HEK293T (cell line): ENCODE data around the gene SFXN3.

Experiments
- CTCF ChIA-PET: fragments of 350-600 bp; formaldehyde crosslinking; extraction: SDS; loops from one replicate; lab custom pipeline; 2021; ENCODE audit warnings: antibody characterized with exemption, inconsistent platforms; lab: Yijun Ruan, JAX
- POLR2A ChIA-PET: fragments of 350-600 bp; formaldehyde crosslinking; extraction: SDS; loops from one replicate; lab custom pipeline; 2020; ENCODE audit warnings: antibody characterized with exemption, inconsistent platforms; lab: Yijun Ruan, JAX
- DNase-seq: peaks from one replicate; pipeline ENCODE4 v3.0.0; 2012; ENCODE audit warnings: mixed read lengths; ENCODE audit errors: extremely low spot score
- ARNT ChIP-seq: fragments of 450-650 bp; IDR thresholded peaks from 2 replicates; pipeline ENCODE4 v1.6.1; 2017; ENCODE audit warnings: mild to moderate bottlenecking
- BHLHE40 ChIP-seq: fragments of 450-650 bp; IDR thresholded peaks from 2 replicates; pipeline ENCODE4 v1.6.1; 2016; ENCODE audit warnings: mild to moderate bottlenecking, moderate library complexity, borderline replicate concordance
- CTBP1 ChIP-seq: fragments of 450-650 bp; IDR thresholded peaks from 2 replicates; pipeline ENCODE4 v1.6.1; 2016; ENCODE audit warnings: borderline replicate concordance
- ELF4 ChIP-seq: fragments of 450-650 bp; IDR thresholded peaks from 2 replicates; pipeline ENCODE4 v1.6.1; 2017; ENCODE audit warnings: antibody characterized with exemption
- FOXA1 ChIP-seq: fragments of 450-650 bp; IDR thresholded peaks from 2 replicates; pipeline ENCODE4 v1.6.1; 2016; ENCODE audit warnings: mild to moderate bottlenecking
- FOXK2 ChIP-seq: fragments of 450-650 bp; IDR thresholded peaks from 2 replicates; pipeline ENCODE4 v1.6.1; 2016; ENCODE audit warnings: mild to moderate bottlenecking
- FOXM1 ChIP-seq: fragments of 450-650 bp; IDR thresholded peaks from 2 replicates; pipeline ENCODE4 v1.6.1; 2017; ENCODE audit warnings: mild to moderate bottlenecking, borderline replicate concordance
- HDGF ChIP-seq: fragments of 450-650 bp; IDR thresholded peaks from 2 replicates; pipeline ENCODE4 v1.6.1; 2017; ENCODE audit warnings: antibody characterized with exemption, borderline replicate concordance
- L3MBTL2 ChIP-seq: fragments of 450-650 bp; conservative IDR thresholded peaks from 2 replicates; pipeline ENCODE4 v1.6.1; 2016; ENCODE audit warnings: mild to moderate bottlenecking
- LEF1 ChIP-seq: fragments of 450-650 bp; IDR thresholded peaks from 2 replicates; pipeline ENCODE4 v1.6.1; 2017; ENCODE audit warnings: mild to moderate bottlenecking, borderline replicate concordance
- NFRKB ChIP-seq: fragments of 450-650 bp; IDR thresholded peaks from 2 replicates; pipeline ENCODE4 v1.6.1; 2016; ENCODE audit warnings: mild to moderate bottlenecking, moderate library complexity
- PKNOX1 ChIP-seq: fragments of 450-650 bp; IDR thresholded peaks from 2 replicates; pipeline ENCODE4 v1.6.1; 2016
- SP1 ChIP-seq: fragments of 450-650 bp; IDR thresholded peaks from 2 replicates; pipeline ENCODE4 v1.6.1; 2017
- SUZ12 ChIP-seq: fragments of 450-650 bp; IDR thresholded peaks from 2 replicates; pipeline ENCODE4 v1.6.1; 2016; ENCODE audit warnings: mild to moderate bottlenecking
- TARDBP ChIP-seq: fragments of 450-650 bp; IDR thresholded peaks from 2 replicates; pipeline ENCODE4 v1.6.1; 2016
- ZNF384 ChIP-seq: fragments of 450-650 bp; IDR thresholded peaks from 2 replicates; pipeline ENCODE4 v1.6.1; 2016

Gene SFXN3

GRCh38 chr10:101007099-101007711 lies 23.8 kb upstream of the SFXN3 start:
- ChIA-PET CTCF (interaction anchor here (0.6 to 2.6 kb wide), 4 partner anchors 9 to 1484 kb away, joined by 3 to 12 read pairs (median 4); no protein-coding TSS in a partner anchor), POLR2A (interaction anchor here (1.1 to 1.7 kb wide), 6 partner anchors 9 to 94 kb away, joined by 3 to 5 read pairs (median 4); partner anchors contain the start of genes MRPL43 and TWNK)
- TF ChIP-seq ZNF384 (no peak), HDGF (no peak), LEF1 (no peak), ARNT (no peak), CTBP1 (no peak), FOXK2 (no peak), TARDBP (no peak), BHLHE40 (no peak), FOXA1 (no peak), NFRKB (no peak), FOXM1 (no peak)
- no peak for DNase-seq

- ChIA-PET POLR2A (interaction anchor here (1.3 to 1.7 kb wide), 4 partner anchors 10 to 95 kb away, joined by 3 to 4 read pairs (median 4); no protein-coding TSS in a partner anchor), CTCF (interaction anchor here (0.6 to 2.6 kb wide), 3 partner anchors 10 to 1485 kb away, joined by 3 to 12 read pairs (median 4); no protein-coding TSS in a partner anchor)
- no peak for DNase-seq
- TF ChIP-seq BHLHE40 (no peak), TARDBP (no peak), FOXM1 (no peak), ARNT (no peak), LEF1 (no peak), PKNOX1 (no peak), HDGF (no peak), FOXA1 (no peak), ZNF384 (no peak), SUZ12 (no peak), L3MBTL2 (no peak), SP1 (no peak), ELF4 (no peak), CTBP1 (no peak), NFRKB (no peak), FOXK2 (no peak)
Observed at GRCh38 chr10:101007915-101008822, 22.9 kb upstream of the SFXN3 start.

- DNase-seq, result no peak
- TF ChIP-seq TARDBP (no peak), CTBP1 (no peak), PKNOX1 (no peak), LEF1 (no peak), FOXK2 (no peak), L3MBTL2 (no peak), FOXA1 (no peak), ELF4 (no peak)
- ChIA-PET POLR2A (interaction anchor here (1.4 to 4.1 kb wide), 2 partner anchors 11 to 34 kb away, joined by 4 to 27 read pairs; partner anchors contain the start of gene LZTS2), CTCF (interaction anchor here (2.6 to 3.1 kb wide), 2 partner anchors 11 to 15 kb away, joined by 10 to 12 read pairs; no protein-coding TSS in a partner anchor)
Observed at GRCh38 chr10:101008823-101009423, 22.1 kb upstream of the SFXN3 start.

GRCh38 chr10:101010329-101010728 lies 20.7 kb upstream of the SFXN3 start:
- TF ChIP-seq FOXK2 (no peak), ZNF384 (no peak), PKNOX1 (no peak), ARNT (no peak), LEF1 (no peak), SP1 (no peak), TARDBP (no peak), ELF4 (no peak), L3MBTL2 (no peak), FOXA1 (no peak), FOXM1 (no peak), HDGF (no peak), NFRKB (no peak), BHLHE40 (no peak), SUZ12 (no peak), CTBP1 (no peak)
- ChIA-PET POLR2A (interaction anchor here (4.1 kb wide), 1 partner anchor 12 kb away, joined by 27 read pairs; the partner anchor contains the start of gene LZTS2), CTCF (interaction anchor here (1.0 to 3.1 kb wide), 5 partner anchors 8 to 19 kb away, joined by 4 to 12 read pairs (median 7); partner anchors contain the start of gene LZTS2)
- DNase-seq, result no peak
